ENCODE measurements around the gene SFTPD. TPM values are rescaled to one million over a fixed set of nuclear protein-coding genes. Genes with fewer than 3 reads are reported as not detected.

The SFTPD gene
- total and polyA plus RNA-seq, 2 of the 8 experiments (the other 6 are each of a cell fraction or from before 2014, with no cell fraction given), result 0.21 to 0.54 TPM

- Histone ChIP-seq H4K20me1 (replicated peaks in 1 of 2; ENCODE audit: control insufficient read depth in 1 of 2, insufficient read depth in 2 of 2, low read length in 2 of 2) (no peaks in the 10 kb centered on the region), H3K18ac (ENCODE audit: extremely low read depth, low read length) (no peak overlapping the region), H3K4me1 (replicated peaks in 1 of 4; ENCODE audit: control insufficient read depth in 3 of 4, insufficient read depth in 4 of 4, low read length in 3 of 4) (peaks cover 0 to 2% (median under 1%) of the 10 kb centered on the region in 4 experiments; a peak in 2 of 7 replicates), H2BK12ac (ENCODE audit: low read depth, low read length) (no peak overlapping the region), H2BK20ac (ENCODE audit: low read length) (no peak overlapping the region), H3K9me3 (ENCODE audit: insufficient read depth in 2 of 2, low read depth in 1 of 2, low read length in 1 of 2) (no peaks in the 10 kb centered on the region), H3K27ac (ENCODE audit: low read depth, low read length) (no peak overlapping the region), H4K5ac (ENCODE audit: insufficient read length, low read depth, low read length) (no peak overlapping the region), H3K36me3 (ENCODE audit: control insufficient read depth in 2 of 4, insufficient read depth in 4 of 4, low read length in 3 of 4) (no peaks in the 10 kb centered on the region), H3K27me3 (replicated peaks in 1 of 4; ENCODE audit: control insufficient read depth in 3 of 4, extremely low read depth in 1 of 4, insufficient read depth in 3 of 4, low read length in 3 of 4) (peaks cover 0 to 14% (median 10%) of the 10 kb centered on the region in 4 experiments; a peak in 5 of 7 replicates), H3K9ac (replicated peaks in 1 of 4; ENCODE audit: extremely low read depth in 1 of 4, low read depth in 3 of 4, low read length in 3 of 4) (no peak overlapping the region), H3K23me2 (ENCODE audit: low read depth, low read length) (no peaks in the 10 kb centered on the region; the same call in 1 of the 2 replicates), H3K56ac (replicated peaks; ENCODE audit: insufficient read length, low read depth, low read length) (no peak overlapping the region), H3K14ac (ENCODE audit: insufficient read length) (no peak overlapping the region), H3K79me2 (ENCODE audit: control insufficient read depth in 1 of 2, insufficient read depth in 2 of 2, low read length in 2 of 2) (no peaks in the 10 kb centered on the region), H3K4me3 (ENCODE audit: extremely low read depth in 1 of 4, insufficient read depth in 2 of 4, low read depth in 3 of 4, low read length in 4 of 4) (no peak overlapping the region), H4K91ac (replicated peaks; ENCODE audit: insufficient read length, low read length) (no peak overlapping the region), H2BK15ac (ENCODE audit: low read length) (no peak overlapping the region), H2AK5ac (ENCODE audit: low read depth, low read length) (no peak overlapping the region), H3K23ac (ENCODE audit: insufficient read length) (no peak overlapping the region), H2BK5ac (ENCODE audit: low read depth, low read length) (no peak overlapping the region), H3K4ac (replicated peaks; ENCODE audit: insufficient read length, low read depth, low read length) (no peak overlapping the region), H2AFZ (ENCODE audit: low read length) (no peak overlapping the region), H3K4me2 (ENCODE audit: insufficient read depth in 1 of 2, low read depth in 2 of 2, low read length in 2 of 2) (no peak overlapping the region), H4K8ac (ENCODE audit: extremely low read depth, insufficient read depth, low read length) (no peak overlapping the region), H2BK120ac (replicated peaks; ENCODE audit: low read depth, low read length) (no peak overlapping the region), H3K79me1 (ENCODE audit: low read depth, low read length) (no peaks in the 10 kb centered on the region)
- ChIA-PET CTCF (ENCODE audit: partially characterized antibody) (interaction anchor here (1.0 to 1.8 kb wide), 6 partner anchors 8 to 192 kb away, joined by 3 to 7 read pairs (median 4); no protein-coding TSS in a partner anchor), POLR2A (ENCODE audit: partially characterized antibody) (interaction anchor here (0.6 kb wide), 1 partner anchor 99 kb away, joined by 3 read pairs; no protein-coding TSS in a partner anchor)
- no peak for TF ChIP-seq SIX5 (IDR thresholded peaks at IDR 0.05; ENCODE audit: low read depth, low read length)
- TF ChIP-seq EZH2 (IDR thresholded peaks at IDR 0.05; ENCODE audit: low read depth, low read length, severe bottlenecking), result no peak
- no peak for TF ChIP-seq ATF3 (IDR thresholded peaks at IDR 0.05; ENCODE audit: insufficient read depth, low read depth, low read length)
- TF ChIP-seq MAX (IDR thresholded peaks at IDR 0.05), result no peak
- TF ChIP-seq ZNF274 (IDR thresholded peaks at IDR 0.05; ENCODE audit: borderline replicate concordance, extremely low read depth, low read length), result no peak
- no peak for TF ChIP-seq CREB1 (IDR thresholded peaks at IDR 0.05)
- TF ChIP-seq SRF (IDR thresholded peaks at IDR 0.05; ENCODE audit: low read depth, low read length), result no peak
- no peak for DNase-seq (ENCODE audit: low read depth in 1 of 2, low spot score in 2 of 2)
- WGBS, 2 experiments (ENCODE audit: extremely low coverage in 1 of 2, insufficient coverage in 1 of 2, insufficient read length in 1 of 2, insufficient replicate concordance in 2 of 2, low coverage in 1 of 2, low lambda C conversion rate in 2 of 2, missing lambda C conversion rate in 1 of 2), result 81% methylated on average over 7 of the region's 7 CpGs; no CpG with 5 or more reads in 1 of the 2 experiments
- FAIRE-seq, result no peak
These were observed 22.9 kb downstream of the SFTPD start for GRCh38 chr10:79926037-79926436.
